Measurements from ENCODE around the gene S1PR3.

DNA sequence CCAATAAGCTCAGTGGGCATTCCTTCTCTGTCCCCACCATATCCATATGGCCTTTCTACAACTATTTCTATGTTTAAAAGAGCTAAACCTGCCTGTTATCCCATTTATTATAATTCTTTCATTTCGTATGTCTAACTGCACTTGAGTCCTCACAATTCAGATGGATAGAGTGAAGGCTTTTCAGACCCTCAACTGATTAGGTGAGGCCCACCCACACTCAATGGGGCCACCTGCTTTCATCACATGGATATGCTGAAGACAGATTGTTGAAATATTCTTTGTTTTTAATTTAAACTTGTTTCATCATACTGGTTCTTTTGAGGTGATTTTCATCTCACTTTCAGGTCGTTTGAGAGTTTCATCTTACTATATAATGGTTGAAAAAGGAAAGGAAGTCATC, 5.7 kb upstream of the S1PR3 start:
- TF ChIP-seq CTCF (IDR thresholded peaks at IDR 0.05; ENCODE audit: low read depth, low read length, poor library complexity, severe bottlenecking) (no peak), EZH2phosphoT487 (IDR thresholded peaks at IDR 0.05; ENCODE audit: borderline replicate concordance, low read length) (no peak)
